SK-N-SH (cell line): ENCODE results near the gene F5.

ENCODE experiments used
- CTCF ChIP-seq: fragments of 200-600 bp; sonication (generic); IDR thresholded peaks from 2 replicates; pipeline ENCODE4 v1.6.1; 2017; ENCODE audit warnings: antibody characterized with exemption, mild to moderate bottlenecking, moderate library complexity
- EZH2phosphoT487 ChIP-seq: fragments of 200-600 bp; sonication (generic); IDR thresholded peaks from 2 replicates; pipeline ENCODE4 v1.6.1; 2017; ENCODE audit warnings: low read depth, mixed run types, mild to moderate bottlenecking, antibody characterized with exemption, moderate library complexity, borderline replicate concordance
- GATA2 ChIP-seq: sonication (generic); formaldehyde crosslinking; IDR thresholded peaks from 2 replicates; pipeline ENCODE4 v1.5.0; 2020; ENCODE audit warnings: mild to moderate bottlenecking, missing genetic modification reagents
- MEF2A ChIP-seq: IDR thresholded peaks from 2 replicates; pipeline ENCODE4 v1.4.0; 2012; ENCODE audit warnings: low read depth, borderline replicate concordance
- NRF1 ChIP-seq: IDR thresholded peaks from 2 replicates; pipeline ENCODE4 v1.6.1; 2012; ENCODE audit warnings: low read depth, mild to moderate bottlenecking, low read length
- POLR2AphosphoS5 ChIP-seq: IDR thresholded peaks from 2 replicates; pipeline ENCODE4 v1.6.1; 2012; ENCODE audit warnings: low read depth, low read length
- RAD21 ChIP-seq: IDR thresholded peaks from 2 replicates; pipeline ENCODE4 v1.6.1; 2012; ENCODE audit warnings: mild to moderate bottlenecking, low read length
- RXRA ChIP-seq: IDR thresholded peaks from 2 replicates; pipeline ENCODE4 v1.4.0; 2012; ENCODE audit warnings: low read depth, mild to moderate bottlenecking, borderline replicate concordance
- SIN3A ChIP-seq: IDR thresholded peaks from 2 replicates; pipeline ENCODE4 v1.6.1; 2012; ENCODE audit warnings: low read depth, mild to moderate bottlenecking, low read length, moderate library complexity, borderline replicate concordance
- SMC3 ChIP-seq: IDR thresholded peaks from 2 replicates; pipeline ENCODE4 v1.6.1; 2012; ENCODE audit warnings: low read depth, low read length, improper control_type of control experiment
- TAF1 ChIP-seq: IDR thresholded peaks from 2 replicates; pipeline ENCODE4 v1.6.1; 2012; ENCODE audit warnings: low read depth, mild to moderate bottlenecking, low read length, moderate library complexity, borderline replicate concordance
- TF ChIP-seq, protein P1 (sequence below): IDR thresholded peaks from 2 replicates; pipeline ENCODE4 v1.6.1; 2012; ENCODE audit warnings: mild to moderate bottlenecking, low read depth, low read length, moderate library complexity
- TF ChIP-seq, protein P2 (sequence below): IDR thresholded peaks from 2 replicates; pipeline ENCODE4 v1.4.0; 2012; ENCODE audit warnings: low read depth, borderline replicate concordance

- TF ChIP-seq CTCF (no peak), EZH2phosphoT487 (no peak), RAD21 (no peak), MEF2A (no peak), TAF1 (no peak), POLR2AphosphoS5 (no peak), NRF1 (no peak), RXRA (no peak), SIN3A (no peak), SMC3 (no peak), GATA2 (no peak)
- TF ChIP-seq, protein P1, sequence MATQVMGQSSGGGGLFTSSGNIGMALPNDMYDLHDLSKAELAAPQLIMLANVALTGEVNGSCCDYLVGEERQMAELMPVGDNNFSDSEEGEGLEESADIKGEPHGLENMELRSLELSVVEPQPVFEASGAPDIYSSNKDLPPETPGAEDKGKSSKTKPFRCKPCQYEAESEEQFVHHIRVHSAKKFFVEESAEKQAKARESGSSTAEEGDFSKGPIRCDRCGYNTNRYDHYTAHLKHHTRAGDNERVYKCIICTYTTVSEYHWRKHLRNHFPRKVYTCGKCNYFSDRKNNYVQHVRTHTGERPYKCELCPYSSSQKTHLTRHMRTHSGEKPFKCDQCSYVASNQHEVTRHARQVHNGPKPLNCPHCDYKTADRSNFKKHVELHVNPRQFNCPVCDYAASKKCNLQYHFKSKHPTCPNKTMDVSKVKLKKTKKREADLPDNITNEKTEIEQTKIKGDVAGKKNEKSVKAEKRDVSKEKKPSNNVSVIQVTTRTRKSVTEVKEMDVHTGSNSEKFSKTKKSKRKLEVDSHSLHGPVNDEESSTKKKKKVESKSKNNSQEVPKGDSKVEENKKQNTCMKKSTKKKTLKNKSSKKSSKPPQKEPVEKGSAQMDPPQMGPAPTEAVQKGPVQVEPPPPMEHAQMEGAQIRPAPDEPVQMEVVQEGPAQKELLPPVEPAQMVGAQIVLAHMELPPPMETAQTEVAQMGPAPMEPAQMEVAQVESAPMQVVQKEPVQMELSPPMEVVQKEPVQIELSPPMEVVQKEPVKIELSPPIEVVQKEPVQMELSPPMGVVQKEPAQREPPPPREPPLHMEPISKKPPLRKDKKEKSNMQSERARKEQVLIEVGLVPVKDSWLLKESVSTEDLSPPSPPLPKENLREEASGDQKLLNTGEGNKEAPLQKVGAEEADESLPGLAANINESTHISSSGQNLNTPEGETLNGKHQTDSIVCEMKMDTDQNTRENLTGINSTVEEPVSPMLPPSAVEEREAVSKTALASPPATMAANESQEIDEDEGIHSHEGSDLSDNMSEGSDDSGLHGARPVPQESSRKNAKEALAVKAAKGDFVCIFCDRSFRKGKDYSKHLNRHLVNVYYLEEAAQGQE: no peak
- TF ChIP-seq, protein P2, sequence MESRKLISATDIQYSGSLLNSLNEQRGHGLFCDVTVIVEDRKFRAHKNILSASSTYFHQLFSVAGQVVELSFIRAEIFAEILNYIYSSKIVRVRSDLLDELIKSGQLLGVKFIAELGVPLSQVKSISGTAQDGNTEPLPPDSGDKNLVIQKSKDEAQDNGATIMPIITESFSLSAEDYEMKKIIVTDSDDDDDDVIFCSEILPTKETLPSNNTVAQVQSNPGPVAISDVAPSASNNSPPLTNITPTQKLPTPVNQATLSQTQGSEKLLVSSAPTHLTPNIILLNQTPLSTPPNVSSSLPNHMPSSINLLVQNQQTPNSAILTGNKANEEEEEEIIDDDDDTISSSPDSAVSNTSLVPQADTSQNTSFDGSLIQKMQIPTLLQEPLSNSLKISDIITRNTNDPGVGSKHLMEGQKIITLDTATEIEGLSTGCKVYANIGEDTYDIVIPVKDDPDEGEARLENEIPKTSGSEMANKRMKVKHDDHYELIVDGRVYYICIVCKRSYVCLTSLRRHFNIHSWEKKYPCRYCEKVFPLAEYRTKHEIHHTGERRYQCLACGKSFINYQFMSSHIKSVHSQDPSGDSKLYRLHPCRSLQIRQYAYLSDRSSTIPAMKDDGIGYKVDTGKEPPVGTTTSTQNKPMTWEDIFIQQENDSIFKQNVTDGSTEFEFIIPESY: no peak
Observed at GRCh38 chr1:169527001-169527400, 59.3 kb downstream of the F5 start.
